Neuron (in vitro differentiated cells): ENCODE measurements around the gene MAPK4.
"Not testable (repeated sequence)": the region's sequence is repeated elsewhere in the genome, so short reads cannot be mapped to it uniquely, and the experiment has no call there.

Experiments
- H2AFZ ChIP-seq: one replicate; pipeline ENCODE4 v1.6.1; 2013; ENCODE audit warnings: low read depth, mild to moderate bottlenecking, inconsistent platforms, low read length, moderate library complexity
- H3K27me3 ChIP-seq: one replicate; pipeline ENCODE4 v1.6.1; 2013; ENCODE audit warnings: low read length; ENCODE audit not compliant: insufficient read depth
- H3K36me3 ChIP-seq: one replicate; pipeline ENCODE4 v1.6.1; 2013; ENCODE audit warnings: low read length; ENCODE audit not compliant: insufficient read depth
- H3K4me1 ChIP-seq: one replicate; pipeline ENCODE4 v1.6.1; 2013; ENCODE audit warnings: low read length; ENCODE audit not compliant: insufficient read depth
- H3K4me3 ChIP-seq: 2 replicates; pipeline ENCODE4 v1.5.1; 2013; ENCODE audit warnings: mild to moderate bottlenecking, low read length, moderate library complexity
- H3K9me3 ChIP-seq: one replicate; pipeline ENCODE4 v1.6.1; 2013; ENCODE audit warnings: low read length

The MAPK4 gene

DNA sequence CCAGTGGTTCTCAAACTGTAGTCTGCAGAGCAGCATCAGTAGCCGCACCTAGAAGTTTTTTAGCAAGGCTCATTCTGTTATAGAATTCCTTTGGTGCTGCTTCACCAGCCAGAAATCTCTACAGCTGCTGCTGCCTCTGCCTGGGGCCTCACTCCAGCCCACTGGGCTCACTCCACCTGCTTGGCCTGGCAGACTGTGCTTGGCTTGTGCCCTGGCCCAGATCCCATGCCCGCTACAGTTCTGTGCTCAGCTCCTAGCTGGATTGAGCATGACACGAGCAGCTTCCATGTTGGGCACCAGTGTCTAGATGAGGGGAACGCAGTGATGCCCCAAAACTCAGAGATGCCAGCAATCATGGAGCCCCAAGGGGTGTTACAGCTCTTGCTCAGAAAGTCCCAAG lies 22.6 kb downstream of the MAPK4 start:
- Histone ChIP-seq H2AFZ (no peak overlapping the region), H3K27me3 (no peaks in the 10 kb centered on the region), H3K4me3 (no peak overlapping the region), H3K4me1 (no peaks in the 10 kb centered on the region), H3K36me3 (no peaks in the 10 kb centered on the region), H3K9me3 (peaks cover 7% of the 10 kb centered on the region)

DNA sequence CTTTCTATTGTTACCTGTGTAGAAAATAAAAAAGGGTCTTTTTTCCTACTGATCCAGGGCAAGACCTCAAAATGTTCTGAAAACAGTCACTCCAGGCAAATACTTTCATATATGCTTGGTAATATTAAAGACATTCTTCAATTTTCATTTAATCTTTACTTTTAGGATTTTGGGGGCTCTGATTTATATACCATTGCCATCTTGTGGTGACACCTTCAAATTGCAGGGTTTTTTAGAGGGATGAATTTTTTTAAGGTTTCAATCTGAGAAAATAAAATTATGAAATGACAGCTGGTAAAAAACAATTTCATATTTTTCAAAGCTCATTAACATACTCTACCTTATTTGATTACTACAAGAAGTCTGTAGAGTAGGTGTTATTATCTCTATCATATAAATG lies 26.8 kb downstream of the MAPK4 start:
- Histone ChIP-seq H3K36me3 (no peaks in the 10 kb centered on the region), H3K9me3 (peaks cover 11% of the 10 kb centered on the region), H2AFZ (no peak overlapping the region), H3K4me1 (peaks cover 2% of the 10 kb centered on the region), H3K27me3 (no peaks in the 10 kb centered on the region), H3K4me3 (no peak overlapping the region)

DNA sequence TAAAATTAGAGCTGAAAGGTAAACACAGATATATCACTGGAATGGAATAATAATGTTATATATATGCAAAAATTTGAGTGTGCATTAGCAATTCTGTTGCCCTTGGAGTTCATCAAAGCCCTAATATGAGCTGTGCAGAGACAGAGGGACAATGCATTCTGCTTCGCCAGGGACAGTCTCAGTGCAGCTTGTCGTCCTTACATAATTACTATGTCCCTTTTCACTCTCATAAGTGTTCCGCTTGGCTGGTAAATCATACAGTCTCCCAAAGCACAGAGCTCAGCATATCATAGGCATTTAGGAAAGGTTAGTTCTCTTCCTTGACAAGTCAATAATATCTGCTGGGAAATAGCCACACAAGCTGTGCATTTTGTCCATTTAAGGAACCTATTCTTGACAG lies 30.7 kb downstream of the MAPK4 start:
- Histone ChIP-seq H3K4me3 (no peak overlapping the region), H3K27me3 (no peaks in the 10 kb centered on the region), H3K4me1 (peaks cover 2% of the 10 kb centered on the region), H3K36me3 (no peaks in the 10 kb centered on the region), H2AFZ (no peak overlapping the region), H3K9me3 (peaks cover 12% of the 10 kb centered on the region)

DNA sequence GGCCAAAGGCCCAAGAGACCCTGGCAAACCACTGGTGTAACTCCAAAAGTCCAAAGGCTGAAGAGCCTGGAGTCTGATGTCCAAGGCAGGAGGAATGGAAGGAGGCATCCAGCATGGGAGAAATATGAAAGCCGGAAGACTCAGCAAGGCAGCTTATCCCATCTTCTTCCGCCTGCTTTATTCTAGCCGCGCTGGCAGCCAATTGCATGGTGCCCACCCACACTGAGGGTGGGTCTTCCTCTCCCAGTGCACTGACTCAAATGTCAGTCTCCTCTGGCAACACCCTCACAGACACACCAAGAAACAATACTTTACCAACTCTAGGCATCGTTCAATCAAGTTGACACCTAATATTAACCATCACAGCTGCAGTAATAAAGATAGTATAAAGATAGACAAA lies 34.1 kb downstream of the MAPK4 start:
- Histone ChIP-seq H3K4me3 (no peak overlapping the region), H3K9me3 (peaks cover 3% of the 10 kb centered on the region), H3K36me3 (no peaks in the 10 kb centered on the region), H3K4me1 (peaks cover 2% of the 10 kb centered on the region), H3K27me3 (no peaks in the 10 kb centered on the region), H2AFZ (no peak overlapping the region)

DNA sequence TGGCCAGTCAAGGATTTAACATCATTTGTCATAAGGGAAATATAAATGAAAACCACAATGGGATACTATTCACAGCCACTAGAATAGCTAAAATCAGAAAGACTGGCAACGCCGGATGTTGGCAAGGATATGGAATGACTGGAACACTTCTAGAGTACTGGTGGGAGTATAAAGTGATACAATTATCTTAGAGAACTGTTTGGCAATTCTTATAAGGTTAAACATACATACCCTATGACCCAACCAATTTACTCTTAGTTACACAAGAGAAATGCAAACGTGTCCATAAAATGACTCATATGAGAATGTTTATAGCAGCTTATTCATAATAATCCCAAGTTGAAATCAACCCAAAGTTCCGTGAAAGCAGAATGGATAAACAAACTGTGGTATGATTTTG lies 35.1 kb downstream of the MAPK4 start:
- Histone ChIP-seq H3K4me3 (no peak overlapping the region), H3K4me1 (peaks cover 2% of the 10 kb centered on the region), H3K27me3 (no peaks in the 10 kb centered on the region), H2AFZ (no peak overlapping the region), H3K9me3 (peaks cover 3% of the 10 kb centered on the region), H3K36me3 (no peaks in the 10 kb centered on the region)

DNA sequence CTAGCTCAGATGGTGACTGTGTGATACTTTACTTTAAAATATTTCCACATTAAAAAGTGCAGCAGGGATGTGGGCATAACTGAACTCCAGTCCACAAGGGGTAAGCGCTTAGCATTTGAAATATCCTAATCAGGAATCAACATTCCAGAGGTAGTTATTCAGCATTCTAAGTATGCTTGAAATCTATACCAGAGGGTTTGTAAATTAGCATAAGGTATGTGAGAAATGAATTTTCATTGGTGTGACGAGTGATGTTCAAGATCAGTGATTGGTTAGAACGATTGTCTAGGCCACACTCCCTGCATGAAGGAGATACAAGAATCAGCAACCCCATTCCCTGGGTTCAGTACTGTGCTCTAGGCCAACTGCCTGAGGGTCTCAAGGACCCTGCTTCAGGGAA lies 42.6 kb downstream of the MAPK4 start:
- Histone ChIP-seq H2AFZ (no peak overlapping the region), H3K4me3 (no peak overlapping the region), H3K36me3 (no peaks in the 10 kb centered on the region), H3K4me1 (no peaks in the 10 kb centered on the region), H3K27me3 (no peaks in the 10 kb centered on the region), H3K9me3 (peaks cover 1% of the 10 kb centered on the region)

DNA sequence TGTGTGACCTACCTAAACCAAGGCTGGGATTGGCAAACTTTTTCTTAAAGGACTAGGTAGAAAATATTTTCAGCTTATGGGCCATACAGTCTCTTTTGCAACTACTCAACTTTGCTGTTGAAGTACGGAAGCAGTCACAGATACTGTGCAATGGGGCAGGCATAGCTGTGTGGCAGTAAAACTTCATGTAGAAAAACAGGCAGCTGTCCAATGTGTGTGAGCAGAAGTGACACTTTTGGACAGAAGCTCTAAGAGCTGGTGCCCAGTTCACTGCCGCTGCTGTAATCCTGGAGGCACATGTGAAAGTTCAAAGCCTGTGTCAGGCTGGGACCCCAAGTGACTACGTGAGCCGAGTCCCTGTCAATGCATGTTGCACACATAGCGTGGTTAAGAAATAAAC lies 46.7 kb downstream of the MAPK4 start:
- Histone ChIP-seq H2AFZ (no peak overlapping the region), H3K9me3 (peaks cover 7% of the 10 kb centered on the region), H3K4me1 (no peaks in the 10 kb centered on the region), H3K36me3 (no peaks in the 10 kb centered on the region), H3K27me3 (no peaks in the 10 kb centered on the region), H3K4me3 (no peak overlapping the region)

DNA sequence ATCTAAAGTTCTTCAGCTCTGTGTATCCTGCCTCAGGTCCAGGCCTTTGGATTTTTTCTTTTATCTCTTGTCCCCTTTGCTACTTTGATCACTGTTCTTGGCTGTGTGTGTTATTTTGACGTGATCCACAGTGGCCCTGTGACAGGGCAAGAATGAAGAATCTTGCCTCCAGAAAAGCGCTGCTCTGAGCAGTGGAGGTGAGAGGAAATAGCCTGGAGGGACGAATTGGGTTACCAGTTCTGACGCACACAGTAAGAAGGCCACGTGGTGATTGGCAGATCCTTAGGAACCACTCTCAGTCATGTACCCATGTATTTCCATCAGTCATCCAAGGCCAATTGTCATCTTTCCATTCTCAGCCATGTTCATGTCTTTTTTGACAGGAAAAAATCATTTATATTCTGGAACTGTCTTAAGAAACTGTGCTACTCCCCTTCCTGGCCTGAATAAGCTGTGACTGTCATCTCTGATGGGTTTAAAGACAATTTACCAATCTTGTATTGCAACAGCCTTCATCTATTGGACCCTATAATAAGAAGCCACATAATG lies 47.6 kb downstream of the MAPK4 start:
- Histone ChIP-seq H3K36me3 (no peaks in the 10 kb centered on the region), H3K4me3 (no peak overlapping the region), H3K4me1 (no peaks in the 10 kb centered on the region), H2AFZ (no peak overlapping the region), H3K9me3 (peaks cover 7% of the 10 kb centered on the region), H3K27me3 (no peaks in the 10 kb centered on the region)

DNA sequence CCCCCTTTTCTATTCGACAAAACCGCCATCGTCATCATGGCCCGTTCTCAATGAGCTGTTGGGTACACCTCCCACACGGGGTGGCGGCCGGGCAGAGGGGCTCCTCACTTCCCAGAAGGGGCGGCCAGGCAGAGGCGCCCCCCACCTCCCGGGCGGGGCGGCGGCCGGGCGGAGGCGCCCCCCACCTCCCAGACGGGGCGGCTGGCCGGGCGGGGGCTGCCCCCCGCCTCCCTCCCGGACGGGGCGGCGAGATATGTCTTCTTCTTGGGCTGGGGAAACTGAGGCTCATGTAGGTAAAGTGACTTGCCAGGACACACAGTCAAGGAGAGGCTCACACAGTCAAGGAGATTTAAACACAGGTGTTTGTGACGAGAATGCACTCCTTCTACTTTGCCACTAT lies 49.3 kb downstream of the MAPK4 start:
- not testable (repeated sequence) for H3K4me1 ChIP-seq

DNA sequence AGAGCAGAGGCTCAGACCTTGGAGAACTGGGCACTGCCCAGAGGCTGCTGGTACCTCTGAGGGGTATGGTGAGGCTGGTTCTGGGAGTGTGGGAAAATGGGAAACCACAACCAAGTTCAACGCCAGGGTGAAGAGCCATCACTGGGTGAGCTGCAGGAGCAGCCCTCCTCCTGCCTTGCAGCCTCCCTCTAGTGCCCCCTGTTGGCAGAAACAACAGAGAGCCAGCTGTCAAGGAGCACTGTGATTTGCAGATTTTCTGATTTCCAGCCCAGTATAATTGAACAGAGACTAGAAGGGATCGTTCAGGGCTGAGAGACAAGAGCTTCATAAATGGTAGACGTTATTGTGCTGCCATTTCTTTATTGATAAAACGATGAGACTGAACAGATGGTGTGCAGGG lies 50.5 kb downstream of the MAPK4 start:
- no peaks in the 10 kb centered on the region for H3K27me3 ChIP-seq
- H3K4me3 ChIP-seq: no peak overlapping the region
- H3K4me1 ChIP-seq: no peaks in the 10 kb centered on the region
- H3K36me3 ChIP-seq: no peaks in the 10 kb centered on the region
- no peak overlapping the region for H2AFZ ChIP-seq
- H3K9me3 ChIP-seq: peaks cover 13% of the 10 kb centered on the region

More for the DNA sequence above, 49.3 kb downstream of the MAPK4 start:
- peaks cover 13% of the 10 kb centered on the region for H3K9me3 ChIP-seq
- not testable (repeated sequence) for H2AFZ ChIP-seq, H3K4me3 ChIP-seq, H3K27me3 ChIP-seq, H3K36me3 ChIP-seq

DNA sequence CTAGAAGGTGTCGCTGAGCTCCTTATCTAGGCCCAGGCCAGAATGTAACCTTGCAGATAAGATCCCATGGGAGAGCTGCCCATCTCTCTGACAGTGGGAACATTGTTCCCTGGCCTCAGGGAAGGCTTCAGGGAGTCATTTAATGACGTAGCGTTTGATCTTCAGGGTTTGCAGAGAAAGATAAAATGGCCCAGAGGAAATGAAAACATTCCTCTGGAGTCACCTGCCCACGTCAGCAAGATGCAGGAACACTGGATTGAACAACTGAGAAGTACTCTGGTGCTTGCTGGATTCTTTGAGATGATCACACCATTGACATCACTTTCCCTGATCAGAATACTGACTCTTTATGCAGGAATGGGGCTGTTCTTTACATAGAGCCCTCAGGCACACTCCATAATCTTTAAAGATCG lies 51.6 kb downstream of the MAPK4 start:
- H3K4me1 ChIP-seq: no peaks in the 10 kb centered on the region
- no peaks in the 10 kb centered on the region for H3K27me3 ChIP-seq
- no peak overlapping the region for H3K4me3 ChIP-seq
- peaks cover 13% of the 10 kb centered on the region for H3K9me3 ChIP-seq
- H2AFZ ChIP-seq: no peak overlapping the region
- H3K36me3 ChIP-seq: no peaks in the 10 kb centered on the region

DNA sequence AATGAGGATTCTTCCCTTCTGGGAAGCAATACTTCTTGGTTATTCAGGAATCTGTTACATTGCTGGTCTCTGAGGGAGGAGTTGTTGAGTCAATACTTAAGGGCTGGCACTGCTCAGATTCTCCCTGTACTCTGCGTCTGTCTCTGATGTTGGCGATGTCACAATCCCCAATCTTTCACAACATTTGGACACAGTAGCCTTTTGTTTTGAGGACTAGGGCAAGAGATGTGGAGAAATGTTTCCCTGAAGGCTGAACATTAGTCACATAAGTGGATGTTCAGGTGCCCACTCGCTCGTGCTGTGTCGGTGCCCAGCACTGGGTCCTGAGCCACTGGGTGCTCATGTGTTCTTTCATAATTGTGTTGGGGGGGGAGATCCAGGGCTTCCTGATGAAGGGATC lies 55.0 kb downstream of the MAPK4 start:
- peaks cover 9% of the 10 kb centered on the region for H3K9me3 ChIP-seq
- H3K4me3 ChIP-seq: no peak overlapping the region
- H3K4me1 ChIP-seq: no peaks in the 10 kb centered on the region
- no peak overlapping the region for H2AFZ ChIP-seq
- H3K36me3 ChIP-seq: no peaks in the 10 kb centered on the region
- no peaks in the 10 kb centered on the region for H3K27me3 ChIP-seq

DNA sequence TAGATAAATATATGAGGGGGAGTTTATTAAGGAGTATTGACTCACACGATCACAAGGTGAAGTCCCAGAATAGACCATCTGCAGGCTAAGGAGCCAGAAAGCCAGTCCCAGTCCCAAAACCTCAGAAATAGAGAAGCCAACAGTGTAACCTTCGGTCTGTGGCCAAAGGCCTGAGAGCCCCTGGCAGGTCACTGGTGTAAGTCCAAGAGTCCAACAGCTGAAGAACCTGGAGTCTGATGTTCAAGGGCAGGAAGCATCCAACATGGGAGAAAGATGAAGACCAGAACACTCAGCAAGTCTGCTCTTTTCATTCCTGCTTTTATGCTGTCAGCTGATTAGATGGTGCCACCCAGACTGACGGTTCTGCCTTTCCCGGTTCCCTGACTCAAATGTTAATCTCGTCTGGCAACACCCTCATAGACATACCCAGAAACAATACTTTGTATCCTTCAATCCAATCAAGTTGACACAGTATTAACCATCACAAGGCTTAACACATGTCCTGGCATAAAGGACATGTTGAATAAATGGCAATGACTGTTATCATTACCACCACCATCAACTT lies 56.7 kb downstream of the MAPK4 start:
- Histone ChIP-seq H3K4me3 (no peak overlapping the region), H3K4me1 (no peaks in the 10 kb centered on the region), H2AFZ (no peak overlapping the region), H3K36me3 (no peaks in the 10 kb centered on the region), H3K27me3 (no peaks in the 10 kb centered on the region), H3K9me3 (peaks cover 6% of the 10 kb centered on the region)

DNA sequence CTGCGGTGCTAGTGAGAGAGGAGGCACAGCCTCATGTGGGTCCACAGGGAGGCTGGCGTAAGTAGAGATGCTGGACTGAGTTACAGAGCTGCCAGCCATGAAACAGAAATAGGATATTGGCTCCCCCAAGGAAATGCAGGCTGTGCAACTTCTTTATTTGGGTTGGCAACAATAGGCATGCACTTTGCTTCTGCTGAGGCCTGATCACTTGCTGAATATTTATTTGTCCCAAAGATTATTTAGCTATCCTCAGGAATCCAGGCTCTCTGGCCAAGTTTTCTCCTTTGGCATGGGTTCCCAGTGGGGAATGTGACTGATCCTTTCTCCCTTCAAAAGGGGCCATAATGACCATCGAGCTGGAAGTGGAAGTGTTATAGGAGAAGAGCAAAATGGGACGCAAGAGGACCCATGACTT lies 60.0 kb downstream of the MAPK4 start:
- H2AFZ ChIP-seq: no peak overlapping the region
- H3K27me3 ChIP-seq: no peaks in the 10 kb centered on the region
- no peaks in the 10 kb centered on the region for H3K36me3 ChIP-seq
- H3K4me3 ChIP-seq: no peak overlapping the region
- H3K4me1 ChIP-seq: no peaks in the 10 kb centered on the region
- H3K9me3 ChIP-seq: no peaks in the 10 kb centered on the region
